NB4 (cell line): ENCODE results near the gene KIF6.

Experiments
- CTCF ChIP-seq: IDR thresholded peaks from one replicate; pipeline ENCODE4 v1.5.1; 2012; ENCODE audit warnings: low read depth, low read length
- MYC ChIP-seq: IDR thresholded peaks from 2 replicates; pipeline ENCODE4 v1.6.1; 2011; ENCODE audit warnings: low read depth, low read length
- POLR2A ChIP-seq: IDR thresholded peaks from 2 replicates; pipeline ENCODE4 v1.6.1; 2011; ENCODE audit warnings: mild to moderate bottlenecking; ENCODE audit not compliant: insufficient read length; ENCODE audit errors: extremely low read depth

DNA sequence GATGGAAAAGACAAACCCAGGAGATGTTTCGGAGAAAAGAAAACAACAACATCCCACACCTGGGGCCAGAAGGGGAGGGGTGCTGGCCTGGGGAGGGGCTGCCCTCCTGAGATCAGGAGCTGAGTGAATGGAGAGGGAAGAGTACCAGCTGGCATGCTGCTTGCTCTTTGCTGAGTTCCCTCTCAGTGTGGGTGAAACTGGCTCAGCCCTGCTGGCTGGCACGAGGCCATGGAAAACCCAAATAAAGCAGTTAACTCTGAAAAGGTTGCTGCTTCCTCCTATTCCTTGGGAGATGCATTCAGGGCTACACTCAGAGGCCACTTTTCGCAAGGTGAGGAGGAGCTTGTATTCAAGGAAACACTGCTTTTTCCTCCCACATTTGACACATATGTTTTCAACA, 394.7 kb downstream of the KIF6 start:
- TF ChIP-seq CTCF (no peak), POLR2A (no peak), MYC (no peak)
